Right lobe of liver (tissue), 6 donors: ENCODE data around the gene PTGFRN. TPM values are rescaled to one million over a fixed set of nuclear protein-coding genes. Genes with fewer than 3 reads are reported as not detected.

Experiments
- ATAC-seq, 4 donors: fragments of 200-7000 bp; cut with Tn5 transposase; one replicate each; pipeline ENCODE4 v1.9.1; 2020; ENCODE audit warnings: mild to moderate bottlenecking in 4 of 4, moderate library complexity in 4 of 4
- DNase-seq, 3 donors: peaks; one replicate each; pipeline ENCODE4 v3.0.0-alpha.2; 2020
- H3K27ac ChIP-seq, 3 donors: fragments of 200-600 bp; one replicate each; pipeline ENCODE4 v1.8.0; 2022
- H3K27me3 ChIP-seq, 2 donors: fragments of 200-600 bp; one replicate each; pipeline ENCODE4 v1.8.0; 2022
- H3K36me3 ChIP-seq, 4 donors: fragments of 200-600 bp; sonication (generic) in 1 of 4; one replicate each; pipeline versions ENCODE4 v1.5.1 to v1.8.0; 2017 to 2022; ENCODE audit warnings: control low read depth in 1 of 4
- H3K4me1 ChIP-seq, 4 donors: fragments of 200-600 bp; sonication (generic) in 1 of 4; one replicate each; pipeline versions ENCODE4 v1.5.1 to v1.8.0; 2017 to 2022; ENCODE audit warnings: control low read depth in 1 of 4
- H3K4me3 ChIP-seq, 3 donors: fragments of 200-600 bp; one replicate each; pipeline ENCODE4 v1.8.0; 2022
- H3K9me3 ChIP-seq, 4 donors: fragments of 200-600 bp; sonication (generic) in 1 of 4; one replicate each; pipeline versions ENCODE4 v1.5.1 to v1.8.0; 2017 to 2022; ENCODE audit warnings: control low read depth in 1 of 4
- POLR2A ChIP-seq: fragments of 450-650 bp; IDR thresholded peaks from one replicate; pipeline ENCODE4 v1.6.1; 2017; ENCODE audit warnings: antibody characterized with exemption, mild to moderate bottlenecking
- WGBS: methylation state at CpG from one replicate; pipeline ENCODE4 v1.1.6; 2018; ENCODE audit warnings: low coverage, low lambda C conversion rate; ENCODE audit not compliant: insufficient coverage; ENCODE audit errors: missing lambda C conversion rate; 5-methylcytosine and 5-hydroxymethylcytosine counted together
- intact Hi-C, 2 donors: fragments of 100-400 bp; cut with DNase I; formaldehyde crosslinking; loops; one replicate each; pipeline versions ENCODE4 v1.11.2 to v1.14.1; 2022
- total RNA-seq, 6 experiments: library from RNA; depleted of rRNA in 2 of 6; stranded (reverse); fragments of >200 nt in 2 of 6; fragmentation: NEBNext Ultra II Directional in 3 of 6; extraction: Animal tissue kit (Norgen Biotek cat#: 25700) in 3 of 6; gene quantifications; one replicate each; pipeline versions ENCODE4 v1.1.0 to v1.2.4, GENCODE V29; 2016 to 2023
- TF ChIP-seq, protein P1 (sequence below), 4 donors: fragments of 200-600 bp in 3 of 4; fragments of 450-650 bp in 1 of 4; IDR thresholded peaks; one replicate each; pipeline versions ENCODE4 v1.5.1 to v1.8.0; 2016 to 2022; ENCODE audit warnings: antibody characterized with exemption in 4 of 4, mild to moderate bottlenecking in 2 of 4
- donor health status: DM: no; HTN: yes; CAD: no.
- donor health status: DM: no; HTN: no; CAD: no.
- donor health status: DM: no; HTN: no; CAD: no.
- donor health status: DM: no; HTN: yes; CAD: no.
- donor health status: DM: no; HTN: yes; CAD: no.

The PTGFRN gene
- total RNA-seq, 6 experiments from 2014 or later: 12.6 to 28.1 (median 17.5) TPM

GRCh38 chr1:116943438-116943837 lies 33.7 kb downstream of the PTGFRN start:
- intact Hi-C loops: no loop called here
- no peaks in the 10 kb centered on the region for H3K4me1 ChIP-seq
- no peak for TF ChIP-seq POLR2A
- TF ChIP-seq, protein P1, sequence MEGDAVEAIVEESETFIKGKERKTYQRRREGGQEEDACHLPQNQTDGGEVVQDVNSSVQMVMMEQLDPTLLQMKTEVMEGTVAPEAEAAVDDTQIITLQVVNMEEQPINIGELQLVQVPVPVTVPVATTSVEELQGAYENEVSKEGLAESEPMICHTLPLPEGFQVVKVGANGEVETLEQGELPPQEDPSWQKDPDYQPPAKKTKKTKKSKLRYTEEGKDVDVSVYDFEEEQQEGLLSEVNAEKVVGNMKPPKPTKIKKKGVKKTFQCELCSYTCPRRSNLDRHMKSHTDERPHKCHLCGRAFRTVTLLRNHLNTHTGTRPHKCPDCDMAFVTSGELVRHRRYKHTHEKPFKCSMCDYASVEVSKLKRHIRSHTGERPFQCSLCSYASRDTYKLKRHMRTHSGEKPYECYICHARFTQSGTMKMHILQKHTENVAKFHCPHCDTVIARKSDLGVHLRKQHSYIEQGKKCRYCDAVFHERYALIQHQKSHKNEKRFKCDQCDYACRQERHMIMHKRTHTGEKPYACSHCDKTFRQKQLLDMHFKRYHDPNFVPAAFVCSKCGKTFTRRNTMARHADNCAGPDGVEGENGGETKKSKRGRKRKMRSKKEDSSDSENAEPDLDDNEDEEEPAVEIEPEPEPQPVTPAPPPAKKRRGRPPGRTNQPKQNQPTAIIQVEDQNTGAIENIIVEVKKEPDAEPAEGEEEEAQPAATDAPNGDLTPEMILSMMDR (IDR thresholded peaks at IDR 0.05): no peak
- H3K27ac ChIP-seq: no peak overlapping the region
- H3K4me3 ChIP-seq: no peak overlapping the region
- no peaks in the 10 kb centered on the region for H3K9me3 ChIP-seq
- DNase-seq (no peak), ATAC-seq (no peak)
- no peaks in the 10 kb centered on the region for H3K36me3 ChIP-seq
- no peaks in the 10 kb centered on the region for H3K27me3 ChIP-seq
- 100% methylated on average over 1 of the region's 1 CpG for WGBS

DNA sequence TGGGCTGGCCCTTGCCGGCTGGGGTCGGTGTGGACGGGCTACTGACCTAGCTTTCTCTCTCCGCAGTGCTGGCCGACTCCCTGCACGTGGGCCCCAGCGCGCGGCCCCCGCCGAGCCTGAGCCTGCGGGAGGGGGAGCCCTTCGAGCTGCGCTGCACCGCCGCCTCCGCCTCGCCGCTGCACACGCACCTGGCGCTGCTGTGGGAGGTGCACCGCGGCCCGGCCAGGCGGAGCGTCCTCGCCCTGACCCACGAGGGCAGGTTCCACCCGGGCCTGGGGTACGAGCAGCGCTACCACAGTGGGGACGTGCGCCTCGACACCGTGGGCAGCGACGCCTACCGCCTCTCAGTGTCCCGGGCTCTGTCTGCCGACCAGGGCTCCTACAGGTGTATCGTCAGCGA lies 34.9 kb downstream of the PTGFRN start:
- WGBS: 92% methylated on average over 11 of the region's 42 CpGs

GRCh38 chr1:116945421-116945820 lies 35.7 kb downstream of the PTGFRN start:
- ATAC-seq (no peak), DNase-seq (no peak)
- Histone ChIP-seq H3K27me3 (no peaks in the 10 kb centered on the region), H3K4me1 (no peaks in the 10 kb centered on the region), H3K9me3 (no peaks in the 10 kb centered on the region), H3K27ac (no peak overlapping the region), H3K4me3 (no peak overlapping the region), H3K36me3 (peaks cover 0 to 10% (median 2%) of the 10 kb centered on the region in 4 donors)
- WGBS: 73% methylated on average over 2 of the region's 5 CpGs
- no peak for TF ChIP-seq POLR2A
- TF ChIP-seq, protein P1 (IDR thresholded peaks at IDR 0.05): no peak
- intact Hi-C loops: no loop called here

More for the DNA sequence above, 34.9 kb downstream of the PTGFRN start:
- Histone ChIP-seq H3K4me3 (no peak overlapping the region), H3K36me3 (peaks cover 0 to 7% (median 2%) of the 10 kb centered on the region in 4 donors), H3K27me3 (no peaks in the 10 kb centered on the region), H3K4me1 (no peaks in the 10 kb centered on the region), H3K27ac (no peak overlapping the region), H3K9me3 (no peaks in the 10 kb centered on the region)
- peak in 1 of 4 donors; percentile 36 for ATAC-seq
- TF ChIP-seq, protein P1 (IDR thresholded peaks at IDR 0.05): no peak
- DNase-seq: no peak
- intact Hi-C loops: no loop called here

DNA sequence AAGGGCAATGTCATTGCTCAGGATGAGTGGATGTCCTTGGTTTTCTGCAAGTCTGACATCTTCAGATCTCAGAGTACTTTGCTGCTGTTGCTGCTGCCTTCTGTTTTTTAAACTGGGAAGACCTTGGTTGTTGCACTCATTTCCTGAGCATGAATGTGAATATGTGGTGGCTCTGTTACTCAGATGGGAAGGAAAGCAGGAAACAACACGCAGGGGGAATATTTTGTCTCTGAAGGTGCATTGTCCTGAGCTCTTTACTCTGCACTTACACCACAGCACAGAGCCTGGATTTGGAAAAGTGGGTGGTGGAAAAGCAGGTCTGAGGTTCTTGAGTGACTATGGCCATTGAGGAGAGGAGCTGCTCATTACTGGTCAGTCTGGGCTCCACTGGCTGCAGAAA lies 36.3 kb downstream of the PTGFRN start:
- no peak for ATAC-seq
- peaks cover 0 to 10% (median 2%) of the 10 kb centered on the region in 4 donors for H3K36me3 ChIP-seq
- no peak overlapping the region for H3K27ac ChIP-seq
- 71% methylated on average over 1 of the region's 1 CpG for WGBS
- no peaks in the 10 kb centered on the region for H3K27me3 ChIP-seq
- TF ChIP-seq, protein P1 (IDR thresholded peaks at IDR 0.05): no peak
- no peak for TF ChIP-seq POLR2A
- DNase-seq: no peak
- H3K9me3 ChIP-seq: no peaks in the 10 kb centered on the region
- intact Hi-C loops: no loop called here
- no peaks in the 10 kb centered on the region for H3K4me1 ChIP-seq
- no peak overlapping the region for H3K4me3 ChIP-seq
